ENCODE results near the gene GALNT2. TPM values are rescaled to one million over a fixed set of nuclear protein-coding genes. Genes with fewer than 3 reads are reported as not detected.
A peak's percentile ranks its signal among the peaks of the same experiment; 100 is the strongest.

Gene GALNT2
- total and polyA plus RNA-seq, 10 of the 15 experiments (the other 5 are each of a cell fraction or from before 2014, with no cell fraction given): 0.52 to 27.7 (median 16.3) TPM

DNA sequence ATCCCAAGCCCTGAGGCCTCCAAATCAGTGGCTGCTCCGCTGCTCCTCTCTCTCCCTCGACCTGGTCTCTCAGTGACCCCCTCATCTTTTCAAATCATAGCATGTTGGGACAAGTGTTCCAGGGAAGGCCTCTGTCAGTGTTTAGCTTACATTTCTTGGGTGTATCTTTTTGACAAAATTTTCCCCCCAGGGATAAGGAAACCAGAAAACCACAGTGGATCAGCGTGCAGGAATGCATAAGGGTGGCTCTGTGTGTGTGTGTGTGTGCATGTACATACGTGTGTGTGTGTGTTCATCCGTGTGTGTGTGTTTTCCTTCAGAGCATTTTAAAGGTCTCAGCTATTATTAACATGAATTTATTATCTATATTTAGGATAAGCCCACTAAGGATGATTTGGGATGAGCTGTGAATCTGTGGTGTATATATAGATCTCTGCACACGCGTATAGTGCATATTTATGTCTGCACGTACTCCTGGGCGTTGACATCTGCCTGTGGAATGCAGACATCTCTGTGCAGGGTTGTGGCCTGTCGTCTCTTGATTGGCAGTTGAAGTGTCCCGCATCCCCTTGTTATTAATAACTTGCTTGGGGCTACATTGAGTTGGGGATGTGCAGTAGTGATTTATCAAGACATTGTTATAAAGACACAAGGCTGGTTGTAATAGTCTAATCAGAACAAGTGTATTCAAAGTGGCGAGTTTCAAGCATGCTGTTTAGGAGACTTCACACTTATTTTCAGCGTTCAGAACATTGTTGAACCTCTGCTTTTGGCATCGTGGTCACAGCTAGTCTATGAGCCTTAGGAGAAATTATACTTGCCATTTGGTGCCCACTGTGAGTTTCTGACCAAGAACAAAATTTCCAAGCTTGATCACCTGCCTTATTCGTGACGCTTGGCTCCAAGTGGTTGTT, 55.6 kb downstream of the GALNT2 start:
- BruUV-seq (replicated peaks): TSS peak; percentile 100
- peak overlapping the region; percentile 69 for H3K9ac ChIP-seq (ENCODE audit: control insufficient read depth, insufficient read depth, low read length)
- CTCF ChIA-PET: interaction anchor here (0.7 to 6.6 kb wide), 19 partner anchors 9 to 456 kb away, joined by 3 to 44 read pairs (median 4); no protein-coding TSS in a partner anchor
- peak overlapping the region; percentile 17; the same call in 1 of the 2 replicates for H3K4me3 ChIP-seq
- H3K36me3 ChIP-seq (ENCODE audit: control insufficient read depth in 2 of 2, insufficient read depth in 2 of 2, low read length in 1 of 2): peaks cover 0 to 2% of the 10 kb centered on the region in 2 experiments; a peak in 2 of 4 replicates
- ATAC-seq: peak; percentile 1; the same call in 2 of the 3 replicates
- H2AFZ ChIP-seq (ENCODE audit: control insufficient read depth, low read depth, low read length): peak overlapping the region; percentile 33; the same call in 1 of the 2 replicates
- H3K9me3 ChIP-seq (replicated peaks; ENCODE audit: control insufficient read depth, insufficient read depth, low read length): no peaks in the 10 kb centered on the region
- RAD21 ChIA-PET (ENCODE audit: unreplicated experiment): interaction anchor here (0.9 to 6.7 kb wide), 18 partner anchors 11 to 462 kb away, joined by 3 to 99 read pairs (median 11); partner anchors contain the start of gene GALNT2
- intact Hi-C loops (cut with micrococcal nuclease; ENCODE audit: unreplicated experiment): loop anchor here (1.0 kb wide), 4 partner anchors 12 to 90 kb away; partner anchors contain the start of gene GALNT2
- peaks cover 41% of the 10 kb centered on the region for H3K79me2 ChIP-seq (ENCODE audit: control insufficient read depth, insufficient read depth, low read length)
- H4K20me1 ChIP-seq (ENCODE audit: control insufficient read depth, insufficient read depth): no peaks in the 10 kb centered on the region; the same call in 1 of the 2 replicates
- H3K27me3 ChIP-seq (replicated peaks in 1 of 2; ENCODE audit: control insufficient read depth in 2 of 2, insufficient read depth in 2 of 2, low read length in 1 of 2): no peaks in the 10 kb centered on the region
- WGBS (ENCODE audit: insufficient coverage, insufficient replicate concordance, low lambda C conversion rate, missing lambda C conversion rate): 47% methylated on average over 16 of the region's 16 CpGs
- H3K4me1 ChIP-seq (ENCODE audit: control insufficient read depth, insufficient read depth, low read length): peaks cover 60% of the 10 kb centered on the region
- H3K27ac ChIP-seq (ENCODE audit: control insufficient read depth, insufficient read depth): peak overlapping the region; percentile 95
- in situ Hi-C loops (cut with MboI): loop anchor here (5.0 kb wide), 1 partner anchor 90 kb away; no protein-coding TSS in a partner anchor
- no peak for DNase-seq (ENCODE audit: low read depth, low spot score)
- POLR2A ChIA-PET: interaction anchor here (1.0 to 4.3 kb wide), 9 partner anchors 9 to 56 kb away, joined by 3 to 48 read pairs (median 6); no protein-coding TSS in a partner anchor
- H3K4me2 ChIP-seq (ENCODE audit: control insufficient read depth, insufficient read depth): peak overlapping the region; percentile 91
- SMC1A ChIA-PET (ENCODE audit: uncharacterized antibody, unreplicated experiment): interaction anchor here (0.5 to 6.5 kb wide), 22 partner anchors 10 to 500 kb away, joined by 3 to 104 read pairs (median 5); no protein-coding TSS in a partner anchor
- FAIRE-seq: no peak
- TF ChIP-seq NBN (IDR thresholded peaks at IDR 0.05) (no peak), NR2C1 (IDR thresholded peaks at IDR 0.05) (no peak), CHD1 (IDR thresholded peaks at IDR 0.05; ENCODE audit: low read depth, low read length) (peak; percentile 84; the same call in 1 of the 2 replicates), FOS (IDR thresholded peaks at IDR 0.05; ENCODE audit: borderline replicate concordance, extremely low read depth, insufficient read length) (no peak), MXI1 (IDR thresholded peaks at IDR 0.05; ENCODE audit: low read depth, low read length) (0 out of 2 replicates have a peak, but pooled peaks have one; percentile 66), CHD2 (IDR thresholded peaks at IDR 0.05; ENCODE audit: borderline replicate concordance, low read depth, low read length) (no peak), HDGF (IDR thresholded peaks at IDR 0.05) (0 out of 2 replicates have a peak, but pooled peaks have one; percentile 11), ZZZ3 (IDR thresholded peaks at IDR 0.05; ENCODE audit: control insufficient read depth, insufficient read length, low read depth) (no peak), HDAC6 (IDR thresholded peaks at IDR 0.05; ENCODE audit: unreplicated experiment) (no peak), POU2F2 (IDR thresholded peaks at IDR 0.05; ENCODE audit: borderline replicate concordance, low read depth, low read length) (no peak), WRNIP1 (IDR thresholded peaks at IDR 0.05; ENCODE audit: borderline replicate concordance, low read depth, low read length) (no peak), GATAD2B (conservative IDR thresholded peaks at IDR 0.05; ENCODE audit: low read depth) (no peak; the same call in 1 of the 2 replicates), SMARCA5 (IDR thresholded peaks at IDR 0.05) (0 out of 2 replicates have a peak, but pooled peaks have one; percentile 51), PAX5 (IDR thresholded peaks at IDR 0.05; ENCODE audit: borderline replicate concordance, low read depth, low read length) (no peak)
- TF ChIP-seq, protein P1, sequence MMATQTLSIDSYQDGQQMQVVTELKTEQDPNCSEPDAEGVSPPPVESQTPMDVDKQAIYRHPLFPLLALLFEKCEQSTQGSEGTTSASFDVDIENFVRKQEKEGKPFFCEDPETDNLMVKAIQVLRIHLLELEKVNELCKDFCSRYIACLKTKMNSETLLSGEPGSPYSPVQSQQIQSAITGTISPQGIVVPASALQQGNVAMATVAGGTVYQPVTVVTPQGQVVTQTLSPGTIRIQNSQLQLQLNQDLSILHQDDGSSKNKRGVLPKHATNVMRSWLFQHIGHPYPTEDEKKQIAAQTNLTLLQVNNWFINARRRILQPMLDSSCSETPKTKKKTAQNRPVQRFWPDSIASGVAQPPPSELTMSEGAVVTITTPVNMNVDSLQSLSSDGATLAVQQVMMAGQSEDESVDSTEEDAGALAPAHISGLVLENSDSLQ (IDR thresholded peaks at IDR 0.05): peak; percentile 78
- TF ChIP-seq, protein P2, sequence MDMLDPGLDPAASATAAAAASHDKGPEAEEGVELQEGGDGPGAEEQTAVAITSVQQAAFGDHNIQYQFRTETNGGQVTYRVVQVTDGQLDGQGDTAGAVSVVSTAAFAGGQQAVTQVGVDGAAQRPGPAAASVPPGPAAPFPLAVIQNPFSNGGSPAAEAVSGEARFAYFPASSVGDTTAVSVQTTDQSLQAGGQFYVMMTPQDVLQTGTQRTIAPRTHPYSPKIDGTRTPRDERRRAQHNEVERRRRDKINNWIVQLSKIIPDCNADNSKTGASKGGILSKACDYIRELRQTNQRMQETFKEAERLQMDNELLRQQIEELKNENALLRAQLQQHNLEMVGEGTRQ (IDR thresholded peaks at IDR 0.05; ENCODE audit: borderline replicate concordance, low read depth, low read length): no peak
- TF ChIP-seq, protein P3, sequence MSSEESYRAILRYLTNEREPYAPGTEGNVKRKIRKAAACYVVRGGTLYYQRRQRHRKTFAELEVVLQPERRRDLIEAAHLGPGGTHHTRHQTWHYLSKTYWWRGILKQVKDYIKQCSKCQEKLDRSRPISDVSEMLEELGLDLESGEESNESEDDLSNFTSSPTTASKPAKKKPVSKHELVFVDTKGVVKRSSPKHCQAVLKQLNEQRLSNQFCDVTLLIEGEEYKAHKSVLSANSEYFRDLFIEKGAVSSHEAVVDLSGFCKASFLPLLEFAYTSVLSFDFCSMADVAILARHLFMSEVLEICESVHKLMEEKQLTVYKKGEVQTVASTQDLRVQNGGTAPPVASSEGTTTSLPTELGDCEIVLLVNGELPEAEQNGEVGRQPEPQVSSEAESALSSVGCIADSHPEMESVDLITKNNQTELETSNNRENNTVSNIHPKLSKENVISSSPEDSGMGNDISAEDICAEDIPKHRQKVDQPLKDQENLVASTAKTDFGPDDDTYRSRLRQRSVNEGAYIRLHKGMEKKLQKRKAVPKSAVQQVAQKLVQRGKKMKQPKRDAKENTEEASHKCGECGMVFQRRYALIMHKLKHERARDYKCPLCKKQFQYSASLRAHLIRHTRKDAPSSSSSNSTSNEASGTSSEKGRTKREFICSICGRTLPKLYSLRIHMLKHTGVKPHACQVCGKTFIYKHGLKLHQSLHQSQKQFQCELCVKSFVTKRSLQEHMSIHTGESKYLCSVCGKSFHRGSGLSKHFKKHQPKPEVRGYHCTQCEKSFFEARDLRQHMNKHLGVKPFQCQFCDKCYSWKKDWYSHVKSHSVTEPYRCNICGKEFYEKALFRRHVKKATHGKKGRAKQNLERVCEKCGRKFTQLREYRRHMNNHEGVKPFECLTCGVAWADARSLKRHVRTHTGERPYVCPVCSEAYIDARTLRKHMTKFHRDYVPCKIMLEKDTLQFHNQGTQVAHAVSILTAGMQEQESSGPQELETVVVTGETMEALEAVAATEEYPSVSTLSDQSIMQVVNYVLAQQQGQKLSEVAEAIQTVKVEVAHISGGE (CRISPR knock-in tag; IDR thresholded peaks at IDR 0.05): no peak
